WI38 (cell line): ENCODE results near the gene PLCL2.

ENCODE experiments used
- H3K4me3 ChIP-seq: 2 replicates; pipeline ENCODE4 v1.5.1; 2011; ENCODE audit warnings: low read depth, mild to moderate bottlenecking, control low read depth, low read length
- CTCF ChIP-seq: IDR thresholded peaks from 2 replicates; pipeline ENCODE4 v1.5.1; 2012; ENCODE audit warnings: low read depth, mild to moderate bottlenecking, control low read depth, low read length

PLCL2 gene

GRCh38 chr3:16982460-16982859 is 97.7 kb downstream of the PLCL2 start:
- no peak for TF ChIP-seq CTCF
- no peak overlapping the region for H3K4me3 ChIP-seq

GRCh38 chr3:16985608-16986007 is 100.9 kb downstream of the PLCL2 start:
- no peak for TF ChIP-seq CTCF
- no peak overlapping the region for H3K4me3 ChIP-seq

GRCh38 chr3:16987141-16987540 is 102.4 kb downstream of the PLCL2 start:
- H3K4me3 ChIP-seq = no peak overlapping the region
- no peak for TF ChIP-seq CTCF

- TF ChIP-seq CTCF = no peak
Observed at GRCh38 chr3:16990163-16990562, 105.4 kb downstream of the PLCL2 start.

GRCh38 chr3:16992198-16992597 is 107.4 kb downstream of the PLCL2 start:
- TF ChIP-seq CTCF = no peak
- H3K4me3 ChIP-seq = no peak overlapping the region

More at GRCh38 chr3:16990163-16990562, 105.4 kb downstream of the PLCL2 start:
- H3K4me3 ChIP-seq = no peak overlapping the region

GRCh38 chr3:16993227-16993626 is 108.5 kb downstream of the PLCL2 start:
- TF ChIP-seq CTCF = no peak
- H3K4me3 ChIP-seq = no peak overlapping the region

- no peak overlapping the region for H3K4me3 ChIP-seq
- no peak for TF ChIP-seq CTCF
Observed at GRCh38 chr3:16994854-16995525, 110.2 kb downstream of the PLCL2 start.
